Smooth muscle cell (in vitro differentiated cells): Measurements from ENCODE around the gene GPRC5B. TPM values are rescaled to one million over a fixed set of nuclear protein-coding genes. Genes with fewer than 3 reads are reported as not detected.

Experiments
- DNase-seq: peaks from one replicate; lab custom pipeline; 2025; ENCODE audit not compliant: unreplicated experiment; lab: John Stamatoyannopoulos, UW
- H2AFZ ChIP-seq: fragments of 200-600 bp; sonication (generic); 2 replicates; pipeline ENCODE4 v1.6.0; 2016; ENCODE audit warnings: antibody characterized with exemption, low read depth, mild to moderate bottlenecking
- H3F3A ChIP-seq: fragments of 200-600 bp; sonication (generic); 2 replicates; pipeline ENCODE4 v1.6.0; 2017; ENCODE audit warnings: antibody characterized with exemption, low read depth
- H3K27ac ChIP-seq: fragments of 200-600 bp; sonication (generic); 2 replicates; pipeline ENCODE4 v1.5.1; 2016; ENCODE audit warnings: low read depth, mild to moderate bottlenecking
- H3K27me3 ChIP-seq: fragments of 200-600 bp; sonication (generic); 2 replicates; pipeline ENCODE4 v1.6.1; 2016; ENCODE audit warnings: low read depth, mild to moderate bottlenecking
- H3K36me3 ChIP-seq: fragments of 200-600 bp; sonication (generic); 2 replicates; pipeline ENCODE4 v1.5.1; 2016; ENCODE audit warnings: low read depth
- H3K4me1 ChIP-seq: fragments of 200-600 bp; sonication (generic); 2 replicates; pipeline ENCODE4 v1.5.1; 2016; ENCODE audit warnings: low read depth
- H3K4me2 ChIP-seq: fragments of 200-600 bp; sonication (generic); 2 replicates; pipeline ENCODE4 v1.6.0; 2016; ENCODE audit warnings: mild to moderate bottlenecking
- H3K4me3 ChIP-seq: fragments of 200-600 bp; sonication (generic); 2 replicates; pipeline ENCODE4 v1.5.1; 2016; ENCODE audit warnings: mild to moderate bottlenecking
- H3K79me2 ChIP-seq: fragments of 200-600 bp; sonication (generic); 2 replicates; pipeline ENCODE4 v1.6.0; 2016; ENCODE audit warnings: low read depth, mild to moderate bottlenecking
- H3K9ac ChIP-seq: fragments of 200-600 bp; sonication (generic); 2 replicates; pipeline ENCODE4 v1.6.0; 2016; ENCODE audit warnings: low read depth
- H3K9me3 ChIP-seq: fragments of 200-600 bp; sonication (generic); replicated peaks from 2 replicates; pipeline ENCODE4 v1.5.1; 2016; ENCODE audit warnings: low read depth
- H4K20me1 ChIP-seq: fragments of 200-600 bp; sonication (generic); 2 replicates; pipeline ENCODE4 v1.6.0; 2016; ENCODE audit warnings: low read depth
- WGBS: methylation state at CpG from one replicate; pipeline ENCODE4 v1.1.7; 2016; ENCODE audit warnings: low lambda C conversion rate; 5-methylcytosine and 5-hydroxymethylcytosine counted together
- polyA plus RNA-seq: library from polyadenylated mRNA; unstranded; fragments of >200 nt; fragmentation: Nextera tagmentation; extraction: Ambion mirVana; gene quantifications from 2 replicates; pipeline ENCODE4 v1.2.1, GENCODE V29; 2016
- small RNA-seq: library from RNA; depleted of rRNA; stranded (forward); fragments of <200 nt; gene quantifications from one replicate; pipeline ENCODE3, GENCODE V24; 2014
- total RNA-seq: library from RNA; depleted of rRNA; stranded (reverse); fragments of >200 nt; gene quantifications from 2 replicates; pipeline ENCODE4 v1.2.3, GENCODE V29; 2014
- TF ChIP-seq, protein P1 (sequence below): fragments of 200-600 bp; sonication (generic); IDR thresholded peaks from 2 replicates; pipeline ENCODE4 v1.5.1; 2017; ENCODE audit warnings: borderline replicate concordance, mild to moderate bottlenecking, antibody characterized with exemption; ENCODE audit not compliant: insufficient read depth, poor library complexity, severe bottlenecking

The GPRC5B gene
- total and polyA plus RNA-seq, 2 experiments from 2014 or later, result 7.8 to 18.9 TPM

DNA sequence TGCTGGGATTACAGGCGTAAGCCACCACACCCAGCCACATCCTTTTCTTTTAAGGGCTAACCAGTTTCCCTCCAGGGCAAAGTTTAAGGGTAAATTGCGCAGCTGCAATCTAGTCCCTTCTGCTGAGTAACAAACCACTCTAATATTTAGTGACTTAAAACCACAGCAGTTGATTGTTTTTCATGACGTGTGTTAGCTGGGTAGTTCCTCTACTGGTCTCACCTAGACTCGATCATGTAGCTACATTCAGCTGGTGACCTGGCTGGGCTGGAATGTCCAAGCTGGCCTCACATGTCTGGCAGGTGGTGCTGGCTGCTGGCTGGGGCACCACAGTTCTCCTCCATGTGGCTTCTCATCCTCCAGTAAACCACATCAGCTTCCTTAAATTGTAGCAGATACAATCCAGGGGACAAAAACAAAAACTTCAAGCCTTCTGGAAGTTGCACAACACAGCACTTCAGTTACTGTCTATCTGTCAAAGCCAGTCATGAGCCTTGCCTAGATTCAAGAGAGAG, 75.5 kb downstream of the GPRC5B start:
- no peak overlapping the region for H3K9ac ChIP-seq

GRCh38 chr16:19808061-19808641, 76.5 kb downstream of the GPRC5B start:
- H3K4me1 ChIP-seq, result peaks cover 7% of the 10 kb centered on the region
- H3K4me2 ChIP-seq, result no peak overlapping the region
- no peaks in the 10 kb centered on the region for H3K36me3 ChIP-seq
- H3K27me3 ChIP-seq, result no peaks in the 10 kb centered on the region
- no peaks in the 10 kb centered on the region for H3K9me3 ChIP-seq
- 81% methylated on average over 5 of the region's 5 CpGs for WGBS
- peaks cover 4% of the 10 kb centered on the region for H3F3A ChIP-seq
- TF ChIP-seq, protein P1, sequence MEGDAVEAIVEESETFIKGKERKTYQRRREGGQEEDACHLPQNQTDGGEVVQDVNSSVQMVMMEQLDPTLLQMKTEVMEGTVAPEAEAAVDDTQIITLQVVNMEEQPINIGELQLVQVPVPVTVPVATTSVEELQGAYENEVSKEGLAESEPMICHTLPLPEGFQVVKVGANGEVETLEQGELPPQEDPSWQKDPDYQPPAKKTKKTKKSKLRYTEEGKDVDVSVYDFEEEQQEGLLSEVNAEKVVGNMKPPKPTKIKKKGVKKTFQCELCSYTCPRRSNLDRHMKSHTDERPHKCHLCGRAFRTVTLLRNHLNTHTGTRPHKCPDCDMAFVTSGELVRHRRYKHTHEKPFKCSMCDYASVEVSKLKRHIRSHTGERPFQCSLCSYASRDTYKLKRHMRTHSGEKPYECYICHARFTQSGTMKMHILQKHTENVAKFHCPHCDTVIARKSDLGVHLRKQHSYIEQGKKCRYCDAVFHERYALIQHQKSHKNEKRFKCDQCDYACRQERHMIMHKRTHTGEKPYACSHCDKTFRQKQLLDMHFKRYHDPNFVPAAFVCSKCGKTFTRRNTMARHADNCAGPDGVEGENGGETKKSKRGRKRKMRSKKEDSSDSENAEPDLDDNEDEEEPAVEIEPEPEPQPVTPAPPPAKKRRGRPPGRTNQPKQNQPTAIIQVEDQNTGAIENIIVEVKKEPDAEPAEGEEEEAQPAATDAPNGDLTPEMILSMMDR, result no peak
- no peak overlapping the region for H3K9ac ChIP-seq
- no peak overlapping the region for H2AFZ ChIP-seq
- H3K79me2 ChIP-seq, result no peaks in the 10 kb centered on the region
- no peaks in the 10 kb centered on the region for H4K20me1 ChIP-seq
- DNase-seq, result no peak
- H3K27ac ChIP-seq, result no peak overlapping the region
- H3K4me3 ChIP-seq, result no peak overlapping the region

More for the DNA sequence above, 75.5 kb downstream of the GPRC5B start:
- TF ChIP-seq, protein P1, result no peak
- WGBS, result 82% methylated on average over 4 of the region's 4 CpGs
- no peaks in the 10 kb centered on the region for H3K9me3 ChIP-seq
- H3K79me2 ChIP-seq, result no peaks in the 10 kb centered on the region
- no peak overlapping the region for H2AFZ ChIP-seq
- H3K4me1 ChIP-seq, result peaks cover 7% of the 10 kb centered on the region
- H3K4me3 ChIP-seq, result no peak overlapping the region
- no peak for DNase-seq
- no peaks in the 10 kb centered on the region for H3K36me3 ChIP-seq
- peaks cover 4% of the 10 kb centered on the region for H3F3A ChIP-seq
- no peaks in the 10 kb centered on the region for H3K27me3 ChIP-seq
- H3K27ac ChIP-seq, result peak overlapping the region; percentile 10
- no peak overlapping the region for H3K4me2 ChIP-seq
- H4K20me1 ChIP-seq, result no peaks in the 10 kb centered on the region

Small RNAs within 50 kb of the gene (small RNA-seq; reads per million reads assigned to genes)
- not detected for gene LARP7P2

Other genes with a start within 250 kb of the GPRC5B start
- gene KNOP1, start 166.6 kb downstream of the GPRC5B start, total RNA-seq, result 31.0 and 38.7 TPM in 2 replicates
- gene KNOP1, start 166.6 kb downstream of the GPRC5B start, polyA plus RNA-seq, result 32.6 and 35.6 TPM in 2 replicates
- 14.6 and 19.1 TPM in 2 replicates for gene IQCK, start 166.6 kb downstream of the GPRC5B start, total RNA-seq
- 11.2 and 14.5 TPM in 2 replicates for gene IQCK, start 166.6 kb downstream of the GPRC5B start, polyA plus RNA-seq
- gene GPR139, start 189.0 kb upstream of the GPRC5B start, total RNA-seq, result not detected in 2 replicates
- not detected in 2 replicates for gene GPR139, start 189.0 kb upstream of the GPRC5B start, polyA plus RNA-seq